Activated B cell treated with CpG ODN at 0.5 μM for 24 hours (primary cell): ENCODE measurements around the gene PELO. TPM values are rescaled to one million over a fixed set of nuclear protein-coding genes. Genes with fewer than 3 reads are reported as not detected.

Experiments used
- ATAC-seq: fragments of 200-7000 bp; cut with Tn5 transposase; one replicate; pipeline ENCODE4 v1.10.0; 2021; ENCODE audit warnings: low read depth, mild to moderate bottlenecking, moderate library complexity
- CTCF ChIA-PET: fragments of 350-600 bp; sonication (Branson Sonifier 250); formaldehyde crosslinking; loops from one replicate; lab custom pipeline; 2021; ENCODE audit warnings: antibody characterized with exemption; lab: Charles Lee
- POLR2A ChIA-PET: fragments of 350-600 bp; sonication (Branson Sonifier 250); formaldehyde crosslinking; loops from one replicate; lab custom pipeline; 2021; ENCODE audit warnings: antibody characterized with exemption; lab: Charles Lee
- DNase-seq: peaks from one replicate; pipeline ENCODE4 v3.0.0; 2022
- H3K27ac Mint-ChIP-seq: one replicate; pipeline ENCODE4 v1.8.0; 2020; ENCODE audit warnings: mixed read lengths
- H3K27me3 Mint-ChIP-seq: one replicate; pipeline ENCODE4 v1.8.0; 2021; ENCODE audit warnings: mixed read lengths
- H3K36me3 Mint-ChIP-seq: one replicate; pipeline ENCODE4 v1.8.0; 2021; ENCODE audit warnings: low read depth, mixed read lengths
- H3K4me1 Mint-ChIP-seq: one replicate; pipeline ENCODE4 v1.8.0; 2021; ENCODE audit warnings: mixed read lengths
- H3K4me3 Mint-ChIP-seq: one replicate; pipeline ENCODE4 v1.8.0; 2020; ENCODE audit warnings: mild to moderate bottlenecking, mixed read lengths
- H3K9me3 Mint-ChIP-seq: one replicate; pipeline ENCODE4 v1.8.0; 2020; ENCODE audit warnings: mixed read lengths
- intact Hi-C: fragments of 100-400 bp; cut with micrococcal nuclease; formaldehyde crosslinking; loops from one replicate; pipeline ENCODE4 v1.15.1; 2024
- total RNA-seq: library from RNA; stranded (reverse); gene quantifications from 2 replicates; pipeline ENCODE4 v1.2.3, GENCODE V29; 2022
- TF ChIP-seq, protein P1 (sequence below): fragments of 200-600 bp; IDR thresholded peaks from one replicate; pipeline ENCODE4 v1.8.0; 2022; ENCODE audit warnings: antibody characterized with exemption, mild to moderate bottlenecking

PELO gene
- total RNA-seq, 1 donor from 2014 or later, result 23.0 TPM

DNA sequence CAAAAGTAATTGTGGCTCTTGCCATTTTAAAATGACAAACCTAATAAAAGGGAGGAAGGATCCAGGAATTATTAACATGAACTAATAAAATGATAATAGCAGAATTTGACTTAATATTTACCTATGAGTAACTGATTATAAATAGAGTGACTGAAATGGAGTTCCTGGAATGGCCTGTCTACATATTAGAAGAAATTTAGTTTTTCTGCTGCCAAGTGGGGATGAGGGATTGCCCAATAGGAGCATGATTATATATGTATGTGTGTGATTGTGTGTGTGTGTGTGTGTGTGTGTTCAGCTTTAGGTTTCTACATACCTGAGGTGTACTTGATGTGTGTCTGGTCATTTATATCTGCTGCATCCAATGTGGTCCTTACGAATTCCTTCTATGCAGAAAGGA is 36.6 kb upstream of the PELO start:
- Mint-ChIP-seq H3K27me3 (peaks cover 2% of the 10 kb centered on the region), H3K36me3 (no peaks in the 10 kb centered on the region), H3K4me1 (no peaks in the 10 kb centered on the region), H3K4me3 (no peak overlapping the region), H3K9me3 (no peaks in the 10 kb centered on the region), H3K27ac (no peak overlapping the region)
- ChIA-PET POLR2A (no interaction called here), CTCF (no interaction called here)
- ATAC-seq (no peak), DNase-seq (no peak)
- TF ChIP-seq, protein P1, sequence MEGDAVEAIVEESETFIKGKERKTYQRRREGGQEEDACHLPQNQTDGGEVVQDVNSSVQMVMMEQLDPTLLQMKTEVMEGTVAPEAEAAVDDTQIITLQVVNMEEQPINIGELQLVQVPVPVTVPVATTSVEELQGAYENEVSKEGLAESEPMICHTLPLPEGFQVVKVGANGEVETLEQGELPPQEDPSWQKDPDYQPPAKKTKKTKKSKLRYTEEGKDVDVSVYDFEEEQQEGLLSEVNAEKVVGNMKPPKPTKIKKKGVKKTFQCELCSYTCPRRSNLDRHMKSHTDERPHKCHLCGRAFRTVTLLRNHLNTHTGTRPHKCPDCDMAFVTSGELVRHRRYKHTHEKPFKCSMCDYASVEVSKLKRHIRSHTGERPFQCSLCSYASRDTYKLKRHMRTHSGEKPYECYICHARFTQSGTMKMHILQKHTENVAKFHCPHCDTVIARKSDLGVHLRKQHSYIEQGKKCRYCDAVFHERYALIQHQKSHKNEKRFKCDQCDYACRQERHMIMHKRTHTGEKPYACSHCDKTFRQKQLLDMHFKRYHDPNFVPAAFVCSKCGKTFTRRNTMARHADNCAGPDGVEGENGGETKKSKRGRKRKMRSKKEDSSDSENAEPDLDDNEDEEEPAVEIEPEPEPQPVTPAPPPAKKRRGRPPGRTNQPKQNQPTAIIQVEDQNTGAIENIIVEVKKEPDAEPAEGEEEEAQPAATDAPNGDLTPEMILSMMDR, result no peak
- intact Hi-C loops, result no loop called here

DNA sequence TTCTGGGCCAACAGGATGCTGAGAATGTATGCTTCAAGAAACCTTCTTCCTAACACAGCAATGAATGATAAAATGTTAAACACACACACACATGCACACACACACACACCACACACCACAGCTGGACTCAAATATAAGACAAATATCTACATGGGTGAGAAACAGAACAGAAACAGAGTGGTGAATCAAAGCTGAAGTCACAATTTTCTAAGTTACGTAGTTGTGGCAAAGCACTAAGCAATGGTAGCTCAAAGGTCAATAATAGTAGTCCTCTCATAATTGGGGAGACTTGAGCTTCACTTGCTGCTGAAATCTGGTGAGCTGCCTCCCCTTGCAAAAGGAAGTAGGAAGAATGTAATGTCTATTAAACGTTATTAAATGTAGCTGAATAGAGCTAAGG is 33.7 kb upstream of the PELO start:
- Mint-ChIP-seq H3K27me3 (peaks cover 2% of the 10 kb centered on the region), H3K9me3 (no peaks in the 10 kb centered on the region), H3K4me1 (peaks cover under 1% of the 10 kb centered on the region), H3K27ac (no peak overlapping the region), H3K4me3 (no peak overlapping the region), H3K36me3 (no peaks in the 10 kb centered on the region)
- CTCF ChIA-PET, result no interaction called here
- ATAC-seq (no peak), DNase-seq (no peak)
- TF ChIP-seq, protein P1, result no peak
- POLR2A ChIA-PET, result interaction anchor here (0.7 kb wide), 1 partner anchor 14 kb away, joined by 3 read pairs; no protein-coding TSS in a partner anchor
- intact Hi-C loops, result no loop called here

DNA sequence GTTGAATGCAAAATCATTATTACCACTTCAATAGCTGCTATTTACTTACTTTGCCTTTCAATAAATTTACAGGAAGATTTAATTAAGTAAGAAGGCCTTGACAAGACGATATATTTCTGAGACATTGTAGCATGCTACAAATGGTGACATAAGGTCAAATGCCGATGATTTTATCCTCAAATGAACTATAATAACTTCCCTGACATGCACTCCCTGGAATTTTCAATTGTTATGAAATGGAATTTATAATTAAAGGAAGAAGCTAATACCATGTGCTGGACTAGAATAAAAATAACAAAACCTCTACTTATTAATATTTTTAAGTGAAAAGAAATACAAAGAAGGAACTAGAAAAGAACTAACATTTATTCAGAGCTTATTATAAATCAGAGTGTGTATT is 30.2 kb upstream of the PELO start:
- DNase-seq (no peak), ATAC-seq (no peak)
- intact Hi-C loops, result no loop called here
- H3K27ac Mint-ChIP-seq, result no peak overlapping the region
- ChIA-PET POLR2A (no interaction called here), CTCF (no interaction called here)
- no peak overlapping the region for H3K4me3 Mint-ChIP-seq
- H3K27me3 Mint-ChIP-seq, result no peaks in the 10 kb centered on the region
- no peaks in the 10 kb centered on the region for H3K36me3 Mint-ChIP-seq
- TF ChIP-seq, protein P1, result no peak
- peaks cover 10% of the 10 kb centered on the region for H3K4me1 Mint-ChIP-seq
- no peaks in the 10 kb centered on the region for H3K9me3 Mint-ChIP-seq

- ATAC-seq, result no peak
- TF ChIP-seq, protein P1, result no peak
- POLR2A ChIA-PET, result no interaction called here
Measured at GRCh38 chr5:52758014-52758413, 29.7 kb upstream of the PELO start.

GRCh38 chr5:52759331-52759730 is 28.4 kb upstream of the PELO start:
- no peak for ATAC-seq
- Mint-ChIP-seq H3K27me3 (no peaks in the 10 kb centered on the region), H3K4me1 (peaks cover 14% of the 10 kb centered on the region), H3K4me3 (no peak overlapping the region), H3K36me3 (no peaks in the 10 kb centered on the region), H3K27ac (no peak overlapping the region), H3K9me3 (no peaks in the 10 kb centered on the region)
- POLR2A ChIA-PET, result no interaction called here
- TF ChIP-seq, protein P1, result no peak
- intact Hi-C loops, result no loop called here
- CTCF ChIA-PET, result no interaction called here
- no peak for DNase-seq

More at GRCh38 chr5:52758014-52758413, 29.7 kb upstream of the PELO start:
- Mint-ChIP-seq H3K36me3 (no peaks in the 10 kb centered on the region), H3K9me3 (no peaks in the 10 kb centered on the region), H3K27me3 (no peaks in the 10 kb centered on the region), H3K27ac (no peak overlapping the region), H3K4me1 (peaks cover 10% of the 10 kb centered on the region), H3K4me3 (no peak overlapping the region)
- intact Hi-C loops, result no loop called here
- DNase-seq, result no peak
- CTCF ChIA-PET, result no interaction called here
